NOMO-1 treated with DMSO at 0.1 percent for 48 hours (cell line): Measurements from ENCODE around the gene SNRPA.
"Not testable (repeated sequence)": the region's sequence is repeated elsewhere in the genome, so short reads cannot be mapped to it uniquely, and the experiment has no call there.

ENCODE experiments used
- DNase-seq: peaks from one replicate; lab custom pipeline; 2025; ENCODE audit not compliant: unreplicated experiment; lab: John Stamatoyannopoulos, UW

SNRPA gene

GRCh38 chr19:40744554-40745401, 6.2 kb upstream of the SNRPA start:
- no peak for DNase-seq

- no peak for DNase-seq
These were observed 5.6 kb upstream of the SNRPA start for GRCh38 chr19:40745402-40745780.

GRCh38 chr19:40747536-40747935, 3.5 kb upstream of the SNRPA start:
- DNase-seq, result no peak

- DNase-seq, result peak; percentile 99
These were observed 737 bp upstream of the SNRPA start, which contains the start of gene ACTMAP for GRCh38 chr19:40750058-40750873. ACTMAP (minus strand) TSS chr19:40750477; CDS start chr19:40749803, 674 bp downstream.

- DNase-seq, result no peak
These were observed 1.3 kb downstream of the SNRPA start for GRCh38 chr19:40752257-40752781.

GRCh38 chr19:40754611-40755247, 3.7 kb downstream of the SNRPA start:
- peak; percentile 67 for DNase-seq

- DNase-seq, result no peak
These were observed 4.2 kb downstream of the SNRPA start for GRCh38 chr19:40755248-40755624.

- DNase-seq, result no peak
These were observed 4.8 kb downstream of the SNRPA start for GRCh38 chr19:40755791-40756190.

- DNase-seq, result no peak
These were observed 5.6 kb downstream of the SNRPA start for GRCh38 chr19:40756502-40757110.

GRCh38 chr19:40758491-40758890, 7.5 kb downstream of the SNRPA start:
- DNase-seq, result no peak

- DNase-seq, result no peak
These were observed 8.3 kb downstream of the SNRPA start for GRCh38 chr19:40759352-40759751.

- DNase-seq, result no peak
These were observed 11.9 kb downstream of the SNRPA start for GRCh38 chr19:40762754-40763470.

- DNase-seq, result no peak
These were observed 12.5 kb downstream of the SNRPA start for GRCh38 chr19:40763526-40763925.

- no peak for DNase-seq
These were observed 13.0 kb downstream of the SNRPA start for GRCh38 chr19:40763963-40764362.

GRCh38 chr19:40766385-40766784, 15.4 kb downstream of the SNRPA start:
- DNase-seq, result not testable (repeated sequence)

- DNase-seq, result peak; percentile 13
These were observed 17.9 kb downstream of the SNRPA start for GRCh38 chr19:40768869-40769268.

- DNase-seq, result not testable (repeated sequence)
These were observed 20.3 kb downstream of the SNRPA start for GRCh38 chr19:40771101-40771862.

GRCh38 chr19:40774916-40775631, 24.1 kb downstream of the SNRPA start, which contains the start of gene MIA:
MIA (plus strand) TSS chr19:40775521; CDS start chr19:40775543, 22 bp downstream.
- no peak for DNase-seq

- no peak for DNase-seq
These were observed 24.6 kb downstream of the SNRPA start for GRCh38 chr19:40775632-40776022.
